HepG2 (cell line): ENCODE results near the gene TECPR1.

Experiments
- CEBPB ChIP-seq: IDR thresholded peaks from 2 replicates; pipeline ENCODE4 v1.6.1; 2011; ENCODE audit warnings: low read depth, low read length, improper control_type of control experiment, borderline replicate concordance
- FOXA1 ChIP-seq, 2 experiments: fragments of 450-650 bp in 1 of 2; sonication (generic) in 1 of 2; formaldehyde crosslinking in 1 of 2; IDR thresholded peaks; 2 replicates each; pipeline versions ENCODE4 v1.4.0 to v1.6.1; 2016 to 2020; ENCODE audit warnings: missing genetic modification reagents in 1 of 2
- KAT8 ChIP-seq: IDR thresholded peaks from 2 replicates; pipeline ENCODE4 v1.6.1; 2016; ENCODE audit warnings: missing genetic modification reagents, missing compliant biosample characterization
- MYNN ChIP-seq: sonication (generic); formaldehyde crosslinking; IDR thresholded peaks from 2 replicates; pipeline ENCODE4 v1.4.0; 2020; ENCODE audit warnings: mild to moderate bottlenecking, low read depth, missing genetic modification reagents
- POLR2AphosphoS2 ChIP-seq: IDR thresholded peaks from 2 replicates; pipeline ENCODE4 v1.6.1; 2011; ENCODE audit warnings: low read depth, low read length, improper control_type of control experiment
- ZFX ChIP-seq: sonication (generic); formaldehyde crosslinking; IDR thresholded peaks from 2 replicates; pipeline ENCODE4 v1.4.0; 2020; ENCODE audit warnings: mild to moderate bottlenecking, low read depth, missing genetic modification reagents, moderate library complexity
- TF ChIP-seq, protein P1 (sequence below): sonication (generic); formaldehyde crosslinking; IDR thresholded peaks from 2 replicates; pipeline ENCODE4 v1.5.0; 2020; ENCODE audit warnings: mild to moderate bottlenecking, missing genetic modification reagents, moderate library complexity
- TF ChIP-seq, protein P2 (sequence below): sonication (generic); formaldehyde crosslinking; IDR thresholded peaks from 2 replicates; pipeline ENCODE4 v1.4.0; 2020; ENCODE audit warnings: missing genetic modification reagents, borderline replicate concordance

DNA sequence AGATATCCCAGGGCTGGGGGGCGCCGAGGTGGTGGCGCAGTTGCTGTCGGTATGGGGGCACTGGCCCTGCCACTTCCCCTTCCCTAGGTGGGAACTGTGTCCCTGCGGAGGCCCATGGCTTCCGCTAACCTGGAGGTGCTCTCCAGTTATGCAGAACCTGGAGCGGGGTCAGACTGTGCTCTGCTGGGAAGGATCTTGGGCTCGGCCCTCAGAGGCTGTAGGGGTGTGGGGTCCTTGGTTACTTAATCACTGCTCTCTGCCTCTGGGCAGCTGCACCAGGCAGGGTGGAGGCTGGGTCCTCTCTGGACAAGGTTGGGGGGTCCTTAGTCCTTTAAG lies 31.8 kb upstream of the TECPR1 start:
- TF ChIP-seq, protein P1, sequence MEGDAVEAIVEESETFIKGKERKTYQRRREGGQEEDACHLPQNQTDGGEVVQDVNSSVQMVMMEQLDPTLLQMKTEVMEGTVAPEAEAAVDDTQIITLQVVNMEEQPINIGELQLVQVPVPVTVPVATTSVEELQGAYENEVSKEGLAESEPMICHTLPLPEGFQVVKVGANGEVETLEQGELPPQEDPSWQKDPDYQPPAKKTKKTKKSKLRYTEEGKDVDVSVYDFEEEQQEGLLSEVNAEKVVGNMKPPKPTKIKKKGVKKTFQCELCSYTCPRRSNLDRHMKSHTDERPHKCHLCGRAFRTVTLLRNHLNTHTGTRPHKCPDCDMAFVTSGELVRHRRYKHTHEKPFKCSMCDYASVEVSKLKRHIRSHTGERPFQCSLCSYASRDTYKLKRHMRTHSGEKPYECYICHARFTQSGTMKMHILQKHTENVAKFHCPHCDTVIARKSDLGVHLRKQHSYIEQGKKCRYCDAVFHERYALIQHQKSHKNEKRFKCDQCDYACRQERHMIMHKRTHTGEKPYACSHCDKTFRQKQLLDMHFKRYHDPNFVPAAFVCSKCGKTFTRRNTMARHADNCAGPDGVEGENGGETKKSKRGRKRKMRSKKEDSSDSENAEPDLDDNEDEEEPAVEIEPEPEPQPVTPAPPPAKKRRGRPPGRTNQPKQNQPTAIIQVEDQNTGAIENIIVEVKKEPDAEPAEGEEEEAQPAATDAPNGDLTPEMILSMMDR (CRISPR knock-in tag), result no peak
- TF ChIP-seq FOXA1 (IDR thresholded peaks at IDR 0.05) (no peak), FOXA1 (CRISPR knock-in tag; IDR thresholded peaks at IDR 0.05) (no peak), ZFX (CRISPR knock-in tag) (no peak), KAT8 (CRISPR knock-in tag) (no peak), MYNN (CRISPR knock-in tag) (no peak), POLR2AphosphoS2 (no peak), CEBPB (no peak)
- TF ChIP-seq, protein P2, sequence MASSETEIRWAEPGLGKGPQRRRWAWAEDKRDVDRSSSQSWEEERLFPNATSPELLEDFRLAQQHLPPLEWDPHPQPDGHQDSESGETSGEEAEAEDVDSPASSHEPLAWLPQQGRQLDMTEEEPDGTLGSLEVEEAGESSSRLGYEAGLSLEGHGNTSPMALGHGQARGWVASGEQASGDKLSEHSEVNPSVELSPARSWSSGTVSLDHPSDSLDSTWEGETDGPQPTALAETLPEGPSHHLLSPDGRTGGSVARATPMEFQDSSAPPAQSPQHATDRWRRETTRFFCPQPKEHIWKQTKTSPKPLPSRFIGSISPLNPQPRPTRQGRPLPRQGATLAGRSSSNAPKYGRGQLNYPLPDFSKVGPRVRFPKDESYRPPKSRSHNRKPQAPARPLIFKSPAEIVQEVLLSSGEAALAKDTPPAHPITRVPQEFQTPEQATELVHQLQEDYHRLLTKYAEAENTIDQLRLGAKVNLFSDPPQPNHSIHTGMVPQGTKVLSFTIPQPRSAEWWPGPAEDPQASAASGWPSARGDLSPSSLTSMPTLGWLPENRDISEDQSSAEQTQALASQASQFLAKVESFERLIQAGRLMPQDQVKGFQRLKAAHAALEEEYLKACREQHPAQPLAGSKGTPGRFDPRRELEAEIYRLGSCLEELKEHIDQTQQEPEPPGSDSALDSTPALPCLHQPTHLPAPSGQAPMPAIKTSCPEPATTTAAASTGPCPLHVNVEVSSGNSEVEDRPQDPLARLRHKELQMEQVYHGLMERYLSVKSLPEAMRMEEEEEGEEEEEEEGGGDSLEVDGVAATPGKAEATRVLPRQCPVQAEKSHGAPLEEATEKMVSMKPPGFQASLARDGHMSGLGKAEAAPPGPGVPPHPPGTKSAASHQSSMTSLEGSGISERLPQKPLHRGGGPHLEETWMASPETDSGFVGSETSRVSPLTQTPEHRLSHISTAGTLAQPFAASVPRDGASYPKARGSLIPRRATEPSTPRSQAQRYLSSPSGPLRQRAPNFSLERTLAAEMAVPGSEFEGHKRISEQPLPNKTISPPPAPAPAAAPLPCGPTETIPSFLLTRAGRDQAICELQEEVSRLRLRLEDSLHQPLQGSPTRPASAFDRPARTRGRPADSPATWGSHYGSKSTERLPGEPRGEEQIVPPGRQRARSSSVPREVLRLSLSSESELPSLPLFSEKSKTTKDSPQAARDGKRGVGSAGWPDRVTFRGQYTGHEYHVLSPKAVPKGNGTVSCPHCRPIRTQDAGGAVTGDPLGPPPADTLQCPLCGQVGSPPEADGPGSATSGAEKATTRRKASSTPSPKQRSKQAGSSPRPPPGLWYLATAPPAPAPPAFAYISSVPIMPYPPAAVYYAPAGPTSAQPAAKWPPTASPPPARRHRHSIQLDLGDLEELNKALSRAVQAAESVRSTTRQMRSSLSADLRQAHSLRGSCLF (CRISPR knock-in tag), result no peak
